Adrenal gland (tissue), 19 donors: ENCODE results near the gene MAEA. TPM values are rescaled to one million over a fixed set of nuclear protein-coding genes. Genes with fewer than 3 reads are reported as not detected.
A peak's percentile ranks its signal among the peaks of the same experiment; 100 is the strongest.

ENCODE experiments used
- DNase-seq, 7 donors: peaks; one replicate each; pipeline ENCODE4 v3.0.0-alpha.2; 2019 to 2020
- H3K27ac ChIP-seq, 5 donors: fragments of 200-600 bp; sonication (generic) in 4 of 5; 1 replicate in 3 of 5; 2 replicates in 2 of 5; pipeline versions ENCODE4 v1.5.1 to v1.8.0; 2016 to 2020; ENCODE audit warnings: mild to moderate bottlenecking in 1 of 5
- H3K27me3 ChIP-seq: fragments of 200-600 bp; 2 replicates; pipeline ENCODE4 v1.8.0; 2021
- H3K36me3 ChIP-seq, 2 donors: fragments of 200-600 bp; replicated peaks in 1 of 2; 1 replicate in 1 of 2; 2 replicates in 1 of 2; pipeline versions ENCODE4 v1.5.1 to v1.8.0; 2018 to 2022
- H3K4me1 ChIP-seq, 2 donors: fragments of 200-600 bp; replicated peaks in 1 of 2; 1 replicate in 1 of 2; 2 replicates in 1 of 2; pipeline versions ENCODE4 v1.5.1 to v1.8.0; 2018 to 2021
- H3K4me3 ChIP-seq, 4 donors: fragments of 200-600 bp; sonication (generic) in 3 of 4; one replicate each; pipeline ENCODE4 v1.5.1; 2016 to 2018
- H3K9me3 ChIP-seq, 3 donors: fragments of 200-600 bp; sonication (generic) in 1 of 3; replicated peaks in 1 of 3; 1 replicate in 2 of 3; 2 replicates in 1 of 3; pipeline versions ENCODE4 v1.5.1 to v1.8.0; 2016 to 2021
- POLR2A ChIP-seq, 2 donors: fragments of 450-650 bp; IDR thresholded peaks; one replicate each; pipeline ENCODE4 v1.6.1; 2017; ENCODE audit warnings: antibody characterized with exemption in 2 of 2, mild to moderate bottlenecking in 2 of 2, moderate library complexity in 1 of 2
- WGBS, 4 donors: extraction: QIAGEN DNeasy Blood & Tissue Kit in 2 of 4; methylation state at CpG; one replicate each; pipeline versions ENCODE4 v1.1.5 to v1.1.7; 2013 to 2017; 5-methylcytosine and 5-hydroxymethylcytosine counted together
- intact Hi-C, 2 donors: fragments of 100-400 bp; cut with DNase I; formaldehyde crosslinking; loops; one replicate each; pipeline versions ENCODE4 v1.14.1 to v1.15.0; 2022 to 2023
- long read RNA-seq, 10 donors: library from polyadenylated mRNA in 3 of 10; unstranded in 2 of 10; stranded (forward) in 1 of 10; transcript quantifications; one replicate each; pipeline ENCODE4 v2.0.0 and lab custom pipeline, GENCODE V29; 2021 to 2026
- polyA plus RNA-seq, 3 donors: library from polyadenylated mRNA; stranded (reverse); fragments of 200-250 nt in 2 of 3; fragments of 350-450 nt in 1 of 3; fragmentation: Illumina TruSeq in 1 of 3; extraction: RNeasy Lipid Tissue Mini Kit (QIAGEN cat#74804) in 1 of 3; gene quantifications; one replicate each; pipeline ENCODE4 v1.2.3, GENCODE V29; 2013 to 2014
- total RNA-seq, 9 donors: library from RNA; depleted of rRNA in 4 of 9; stranded (reverse); fragments of >200 nt in 4 of 9; fragments of 120-200 nt in 1 of 9; fragmentation: NEBNext Ultra II Directional in 1 of 9; extraction: Animal tissue kit (Norgen Biotek cat#: 25700) in 1 of 9; gene quantifications; one replicate each; pipeline versions ENCODE4 v1.1.0 to v1.2.4, GENCODE V29; 2013 to 2023
- TF ChIP-seq, protein P1 (sequence below), 6 experiments: fragments of 450-650 bp in 4 of 6; fragments of 200-600 bp in 2 of 6; sonication (generic) in 1 of 6; IDR thresholded peaks; 1 replicate in 5 of 6; 2 replicates in 1 of 6; pipeline versions ENCODE4 v1.5.1 to v1.8.0; 2016 to 2021; ENCODE audit warnings: antibody characterized with exemption in 6 of 6, mild to moderate bottlenecking in 2 of 6, moderate library complexity in 1 of 6
- donor health status: healthy with polysubstance abuse.
- donor health status: Bipolar disorder and iron deficiency.
- donor health status: DM: yes; HTN: yes; CAD: no.
- donor health status: DM: no; HTN: no; CAD: no.
- donor health status: DM: no; HTN: no; CAD: no.
- donor health status: DM: yes; HTN: yes; CAD: no.

Gene MAEA
- 10 to 100 TPM; 50.2 to 96.8 (median 78.7) TPM for total RNA-seq
- 100 to 1,000 TPM in 1 of 3 donors, 10 to 100 TPM in 2; 35.6 to 103 (median 70.3) TPM for polyA plus RNA-seq
- long read RNA-seq, donor 1, transcript MAEA-202 (9 exons, 2,222 nt): major isoform, 19 of 21 reads
- long read RNA-seq, donor 1, partial matches to known transcripts: 0 of 21 reads
- long read RNA-seq, donor 1, other reads (novel, unspliced or antisense): 0 of 21 reads
- long read RNA-seq, donor 2, transcript MAEA-202 (9 exons, 2,222 nt): major isoform, 9 of 34 reads
- long read RNA-seq, donor 2, partial matches to known transcripts: 24 of 34 reads
- long read RNA-seq, donor 2, other reads (novel, unspliced or antisense): 0 of 34 reads
- long read RNA-seq, donor 3, transcript MAEA-202 (9 exons, 2,222 nt): major isoform, 10 of 24 reads
- long read RNA-seq, donor 3, partial matches to known transcripts: 13 of 24 reads
- long read RNA-seq, donor 3, other reads (novel, unspliced or antisense): 0 of 24 reads
- long read RNA-seq, donor 4, transcript MAEA-202 (9 exons, 2,222 nt): major isoform, 50 of 65 reads
- long read RNA-seq, donor 4, partial matches to known transcripts: 5 of 65 reads
- long read RNA-seq, donor 4, other reads (novel, unspliced or antisense): 9 of 65 reads
- long read RNA-seq, donor 5, transcript MAEA-215 (5 exons, 2,426 nt): minor isoform, 5 of 310 reads
- long read RNA-seq, donor 5, transcript MAEA-202 (9 exons, 2,222 nt): major isoform, 192 of 310 reads
- long read RNA-seq, donor 5, partial matches to known transcripts: 12 of 310 reads
- long read RNA-seq, donor 5, other reads (novel, unspliced or antisense): 99 of 310 reads
- long read RNA-seq, donor 6, transcript MAEA-202 (9 exons, 2,222 nt): major isoform, 38 of 49 reads
- long read RNA-seq, donor 6, partial matches to known transcripts: 2 of 49 reads
- long read RNA-seq, donor 6, other reads (novel, unspliced or antisense): 6 of 49 reads
- long read RNA-seq, donor 7, transcript MAEA-202 (9 exons, 2,222 nt): major isoform, 14 of 14 reads
- long read RNA-seq, donor 7, partial matches to known transcripts: 0 of 14 reads
- long read RNA-seq, donor 7, other reads (novel, unspliced or antisense): 0 of 14 reads
- long read RNA-seq, donor 8, transcript MAEA-202 (9 exons, 2,222 nt): major isoform, 22 of 25 reads
- long read RNA-seq, donor 8, partial matches to known transcripts: 0 of 25 reads
- long read RNA-seq, donor 8, other reads (novel, unspliced or antisense): 0 of 25 reads
- long read RNA-seq, donor 9, transcript MAEA-202 (9 exons, 2,222 nt): major isoform, 11 of 11 reads
- long read RNA-seq, donor 9, partial matches to known transcripts: 0 of 11 reads
- long read RNA-seq, donor 9, other reads (novel, unspliced or antisense): 0 of 11 reads
- long read RNA-seq, donor 10, transcript MAEA-202 (9 exons, 2,222 nt): major isoform, 10 of 10 reads
- long read RNA-seq, donor 10, partial matches to known transcripts: 0 of 10 reads
- long read RNA-seq, donor 10, other reads (novel, unspliced or antisense): 0 of 10 reads

DNA sequence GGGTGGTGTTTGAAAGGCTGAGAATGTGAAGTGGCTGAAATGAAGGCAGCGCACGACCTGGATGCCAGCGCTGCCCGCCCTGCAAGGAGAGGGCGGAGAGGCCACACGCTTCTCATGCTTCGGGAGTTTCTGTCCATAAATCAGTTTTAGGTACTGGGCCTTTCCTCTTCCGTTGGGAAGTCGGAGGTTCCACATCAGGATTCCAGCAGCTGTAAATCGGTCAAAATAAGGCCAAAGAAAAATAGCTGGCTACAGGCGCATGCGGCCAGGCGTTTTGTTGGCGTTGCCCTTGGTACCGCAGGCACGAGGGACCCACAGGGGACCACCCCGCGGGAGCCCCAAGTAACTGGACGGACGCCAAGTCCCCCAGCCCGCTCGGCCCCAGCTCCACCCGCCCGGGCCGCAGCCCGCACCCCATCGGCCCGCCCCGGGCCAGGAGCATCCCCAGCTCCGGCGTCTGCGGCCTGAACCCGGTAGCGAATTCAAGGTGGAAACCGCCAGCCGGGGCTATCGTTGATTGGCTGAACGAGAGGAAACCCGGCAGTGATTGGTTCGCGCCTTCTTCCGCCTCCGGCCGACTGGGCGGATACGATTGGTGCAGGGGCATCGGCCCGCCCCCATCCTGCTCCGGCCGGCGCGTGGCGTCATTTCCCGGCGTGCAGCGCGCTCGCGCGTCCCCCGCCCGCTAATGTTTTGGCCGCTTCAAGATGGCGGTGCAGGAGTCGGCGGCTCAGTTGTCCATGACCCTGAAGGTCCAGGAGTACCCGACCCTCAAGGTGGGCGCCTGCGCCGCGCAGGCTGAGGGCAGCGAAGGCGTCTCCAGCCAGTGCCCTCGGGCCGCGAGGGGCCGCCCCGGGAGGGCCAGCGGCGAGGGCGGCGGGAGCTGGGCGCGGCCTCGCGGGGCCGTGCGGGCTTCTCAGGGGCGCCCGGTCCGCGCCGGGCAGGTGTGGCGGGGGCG, at the start of gene MAEA:
Gene MAEA, plus strand, starts transcription at position 685 of the 958 bp plus-strand sequence. Its CDS starts 23 bp downstream, at position 708.
- Histone ChIP-seq H3K27me3 (no peaks in the 10 kb centered on the region), H3K27ac (peak within 1 kb of the TSS; percentile 28 to 99 (median 91)), H3K4me3 (peak within 1 kb of the TSS; percentile 33 to 100 (median 92)), H3K36me3 (no peaks in the 10 kb centered on the region), H3K4me1 (peaks cover 14 to 43% of the 10 kb centered on the region in 2 donors), H3K9me3 (no peaks in the 10 kb centered on the region)
- TF ChIP-seq, protein P1, sequence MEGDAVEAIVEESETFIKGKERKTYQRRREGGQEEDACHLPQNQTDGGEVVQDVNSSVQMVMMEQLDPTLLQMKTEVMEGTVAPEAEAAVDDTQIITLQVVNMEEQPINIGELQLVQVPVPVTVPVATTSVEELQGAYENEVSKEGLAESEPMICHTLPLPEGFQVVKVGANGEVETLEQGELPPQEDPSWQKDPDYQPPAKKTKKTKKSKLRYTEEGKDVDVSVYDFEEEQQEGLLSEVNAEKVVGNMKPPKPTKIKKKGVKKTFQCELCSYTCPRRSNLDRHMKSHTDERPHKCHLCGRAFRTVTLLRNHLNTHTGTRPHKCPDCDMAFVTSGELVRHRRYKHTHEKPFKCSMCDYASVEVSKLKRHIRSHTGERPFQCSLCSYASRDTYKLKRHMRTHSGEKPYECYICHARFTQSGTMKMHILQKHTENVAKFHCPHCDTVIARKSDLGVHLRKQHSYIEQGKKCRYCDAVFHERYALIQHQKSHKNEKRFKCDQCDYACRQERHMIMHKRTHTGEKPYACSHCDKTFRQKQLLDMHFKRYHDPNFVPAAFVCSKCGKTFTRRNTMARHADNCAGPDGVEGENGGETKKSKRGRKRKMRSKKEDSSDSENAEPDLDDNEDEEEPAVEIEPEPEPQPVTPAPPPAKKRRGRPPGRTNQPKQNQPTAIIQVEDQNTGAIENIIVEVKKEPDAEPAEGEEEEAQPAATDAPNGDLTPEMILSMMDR (IDR thresholded peaks at IDR 0.05): no peak
- TF ChIP-seq POLR2A (IDR thresholded peaks at IDR 0.05): peak; percentile 54 to 83
- 1 to 2% (median 1%) methylated on average over 35 to 95 of the region's 95 CpGs for WGBS, 4 donors
- DNase-seq: peak; percentile 97 to 99 (median 98)
- intact Hi-C loops: loop anchor here (5.0 to 10.0 kb wide), 2 partner anchors 55 to 58 kb away; partner anchors contain the start of gene UVSSA (in 2 of the 2)

DNA sequence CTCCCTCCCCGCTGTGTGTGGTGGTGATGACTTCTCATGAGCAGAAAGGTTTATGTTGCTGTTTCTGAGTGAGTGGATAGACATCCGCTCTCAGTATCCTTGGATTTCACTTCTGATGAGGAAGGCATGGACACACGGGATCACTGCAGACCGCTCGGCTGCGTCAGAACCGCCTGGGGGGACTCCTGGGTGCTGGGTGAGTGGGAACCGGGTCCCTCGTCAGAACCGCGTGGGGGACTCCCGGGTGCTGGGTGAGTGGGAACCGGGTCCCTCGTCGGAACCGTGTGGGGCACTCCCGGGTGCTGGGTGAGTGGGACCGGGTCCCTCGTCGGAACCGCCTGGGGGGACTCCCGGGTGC, 49.8 kb upstream of the MAEA start:
- intact Hi-C loops: no loop called here
- no peak for DNase-seq
- H3K4me3 ChIP-seq: no peak overlapping the region
- TF ChIP-seq POLR2A (IDR thresholded peaks at IDR 0.05): no peak
- TF ChIP-seq, protein P1 (IDR thresholded peaks at IDR 0.05): no peak
- no peaks in the 10 kb centered on the region for H3K27me3 ChIP-seq
- WGBS, 4 donors: 90 to 99% (median 92%) methylated on average over 9 to 22 of the region's 22 CpGs
- no peak overlapping the region for H3K27ac ChIP-seq
- peaks cover 0 to 37% of the 10 kb centered on the region in 2 donors for H3K4me1 ChIP-seq
- no peaks in the 10 kb centered on the region for H3K9me3 ChIP-seq
- peaks cover 0 to 42% of the 10 kb centered on the region in 2 donors for H3K36me3 ChIP-seq

DNA sequence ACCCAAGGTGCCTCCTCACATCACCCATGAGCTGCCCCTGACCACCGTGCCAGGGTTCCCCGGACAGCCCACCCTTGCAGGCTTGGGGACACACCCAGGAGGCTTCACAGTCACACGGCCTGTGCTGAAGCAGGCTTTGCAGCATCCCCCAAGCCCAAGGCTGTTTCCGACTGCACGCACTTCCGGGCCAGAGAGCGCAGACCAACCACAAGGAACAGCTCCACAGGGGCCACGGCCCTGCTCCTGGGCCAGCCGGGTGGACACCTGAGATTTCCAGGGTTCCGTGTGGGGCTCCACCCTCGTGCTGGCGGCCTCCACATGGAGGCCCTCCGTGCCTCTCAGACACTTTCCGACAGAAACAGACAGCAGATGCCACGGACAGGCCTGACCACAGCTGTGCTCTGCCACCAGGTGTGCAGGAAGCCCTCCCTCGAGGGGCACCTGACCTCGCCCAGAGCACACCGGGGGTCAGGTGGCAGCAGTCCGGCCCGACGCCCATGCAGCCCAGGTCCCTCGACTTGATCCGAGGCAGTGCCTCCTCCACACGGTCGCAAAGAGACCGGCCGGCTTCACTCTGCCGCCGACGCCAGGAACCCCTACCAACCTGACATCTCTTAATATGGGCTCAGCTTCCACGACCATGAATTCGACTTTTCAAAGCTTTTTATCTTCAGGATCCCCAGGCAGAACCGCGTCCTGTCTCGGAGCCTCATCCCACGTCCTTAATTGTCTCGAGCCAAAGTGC, 48.8 kb upstream of the MAEA start:
- Histone ChIP-seq H3K4me3 (no peak overlapping the region), H3K36me3 (peaks cover 0 to 32% of the 10 kb centered on the region in 2 donors), H3K9me3 (no peaks in the 10 kb centered on the region), H3K27me3 (no peaks in the 10 kb centered on the region), H3K4me1 (peaks cover 2 to 42% of the 10 kb centered on the region in 2 donors), H3K27ac (no peak overlapping the region)
- WGBS, 4 donors: 85 to 88% (median 87%) methylated on average over 22 to 37 of the region's 37 CpGs
- TF ChIP-seq, protein P1 (IDR thresholded peaks at IDR 0.05): no peak
- no peak for TF ChIP-seq POLR2A (IDR thresholded peaks at IDR 0.05)
- intact Hi-C loops: no loop called here
- DNase-seq: peak in 1 of 7 donors; percentile 14
